Astrocyte of the cerebellum (primary cell): Measurements from ENCODE around the gene MAPK1IP1L.

ENCODE experiments used
- DNase-seq: peaks from one replicate; pipeline ENCODE4 v3.0.0-alpha.2; 2011; ENCODE audit warnings: low read depth
- H3K4me3 ChIP-seq: 2 replicates; pipeline ENCODE4 v1.5.1; 2011; ENCODE audit warnings: mild to moderate bottlenecking, low read depth, low read length, moderate library complexity
- in situ Hi-C: cut with HindIII; loops from 2 replicates; pipeline ENCODE4 v1.10.0; 2017; ENCODE audit warnings: low sequenced_read_pairs
- TF ChIP-seq, protein P1 (sequence below): IDR thresholded peaks from 2 replicates; pipeline ENCODE4 v1.5.1; 2012; ENCODE audit warnings: low read length, low read depth, moderate library complexity, mild to moderate bottlenecking; ENCODE audit errors: missing control alignments

Gene MAPK1IP1L

DNA sequence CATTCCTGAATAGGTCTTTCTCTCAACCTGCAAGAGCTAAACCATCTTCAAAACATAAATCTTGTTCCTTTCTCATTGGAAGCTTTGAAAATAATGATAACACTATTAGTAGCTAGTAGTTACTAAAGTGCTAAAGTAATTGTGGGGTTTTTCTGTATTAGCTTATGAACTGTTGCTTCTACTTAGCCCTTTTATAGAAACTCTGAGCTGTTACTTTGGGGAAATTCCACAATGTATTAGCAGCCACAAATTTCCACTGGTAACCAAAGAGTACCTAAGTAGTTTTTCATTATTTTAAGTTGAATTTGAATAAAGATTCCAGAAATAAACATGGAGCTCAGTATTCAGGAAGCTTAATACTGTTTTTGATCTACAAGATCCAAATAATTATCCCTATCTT is 6.4 kb upstream of the MAPK1IP1L start:
- TF ChIP-seq, protein P1, sequence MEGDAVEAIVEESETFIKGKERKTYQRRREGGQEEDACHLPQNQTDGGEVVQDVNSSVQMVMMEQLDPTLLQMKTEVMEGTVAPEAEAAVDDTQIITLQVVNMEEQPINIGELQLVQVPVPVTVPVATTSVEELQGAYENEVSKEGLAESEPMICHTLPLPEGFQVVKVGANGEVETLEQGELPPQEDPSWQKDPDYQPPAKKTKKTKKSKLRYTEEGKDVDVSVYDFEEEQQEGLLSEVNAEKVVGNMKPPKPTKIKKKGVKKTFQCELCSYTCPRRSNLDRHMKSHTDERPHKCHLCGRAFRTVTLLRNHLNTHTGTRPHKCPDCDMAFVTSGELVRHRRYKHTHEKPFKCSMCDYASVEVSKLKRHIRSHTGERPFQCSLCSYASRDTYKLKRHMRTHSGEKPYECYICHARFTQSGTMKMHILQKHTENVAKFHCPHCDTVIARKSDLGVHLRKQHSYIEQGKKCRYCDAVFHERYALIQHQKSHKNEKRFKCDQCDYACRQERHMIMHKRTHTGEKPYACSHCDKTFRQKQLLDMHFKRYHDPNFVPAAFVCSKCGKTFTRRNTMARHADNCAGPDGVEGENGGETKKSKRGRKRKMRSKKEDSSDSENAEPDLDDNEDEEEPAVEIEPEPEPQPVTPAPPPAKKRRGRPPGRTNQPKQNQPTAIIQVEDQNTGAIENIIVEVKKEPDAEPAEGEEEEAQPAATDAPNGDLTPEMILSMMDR, result no peak
- in situ Hi-C loops, result no loop called here
- DNase-seq, result no peak
- no peak overlapping the region for H3K4me3 ChIP-seq

DNA sequence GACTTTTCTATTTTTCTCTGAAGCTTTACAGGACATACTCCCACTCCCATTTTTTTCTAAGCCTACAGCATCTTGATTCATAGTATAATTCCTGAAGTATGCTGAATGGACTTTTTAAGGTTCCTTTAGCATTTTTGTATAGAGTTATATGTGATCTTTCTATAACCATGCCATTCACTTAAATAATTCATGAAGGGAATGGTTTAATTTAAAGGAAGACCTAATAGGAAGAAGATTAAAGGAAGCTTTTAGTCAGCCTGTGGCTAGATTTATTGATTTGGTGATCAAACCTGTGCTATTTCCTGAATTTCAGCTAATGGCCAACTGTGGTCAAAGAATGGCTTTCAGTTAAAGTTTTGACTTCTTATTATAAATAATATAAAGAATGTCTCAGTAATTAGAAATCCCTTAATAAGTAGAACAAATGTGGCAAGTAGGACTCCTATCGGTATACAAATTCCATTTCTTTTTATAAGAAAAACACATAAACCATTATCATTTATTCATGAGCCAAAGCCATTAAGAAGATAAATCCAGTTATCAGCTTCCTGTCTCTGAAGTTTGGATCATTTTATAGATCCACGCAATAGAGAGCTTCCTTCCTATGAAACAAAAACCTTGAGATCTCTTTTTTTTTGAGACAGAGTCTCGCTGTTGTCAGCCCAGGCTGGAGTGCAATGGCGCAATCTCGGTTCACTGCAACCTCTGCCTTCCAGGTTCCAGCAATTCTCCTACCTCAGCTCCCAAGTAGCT is 4.0 kb upstream of the MAPK1IP1L start:
- TF ChIP-seq, protein P1, result no peak
- no peak for DNase-seq
- in situ Hi-C loops, result no loop called here
- no peak overlapping the region for H3K4me3 ChIP-seq

DNA sequence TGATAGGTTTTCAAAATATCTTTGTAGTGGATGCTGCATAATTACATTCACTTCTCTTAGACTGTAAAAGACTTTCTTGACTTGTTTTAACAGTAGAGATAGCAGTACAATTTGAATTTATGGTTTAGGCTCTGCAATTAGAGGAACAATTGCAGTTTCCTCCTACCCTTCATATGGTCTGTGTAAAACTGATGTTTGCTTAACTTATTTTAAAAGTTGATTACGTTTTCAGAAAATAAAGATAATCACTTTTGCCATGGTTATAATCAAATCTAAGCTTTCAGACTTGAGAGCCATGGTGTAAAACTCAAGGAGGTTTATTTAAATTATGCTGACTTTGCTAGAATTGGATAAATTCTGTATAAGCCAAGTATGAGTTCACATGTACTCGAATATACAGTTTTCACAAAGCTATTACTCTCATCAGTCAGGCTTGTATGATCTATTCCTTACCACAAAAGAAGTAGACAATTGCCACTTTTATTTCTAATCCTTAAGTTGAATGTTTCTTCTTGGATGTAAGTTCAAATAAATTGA is 2.5 kb upstream of the MAPK1IP1L start:
- TF ChIP-seq, protein P1, result no peak
- no peak for DNase-seq
- in situ Hi-C loops, result no loop called here
- no peak overlapping the region for H3K4me3 ChIP-seq

DNA sequence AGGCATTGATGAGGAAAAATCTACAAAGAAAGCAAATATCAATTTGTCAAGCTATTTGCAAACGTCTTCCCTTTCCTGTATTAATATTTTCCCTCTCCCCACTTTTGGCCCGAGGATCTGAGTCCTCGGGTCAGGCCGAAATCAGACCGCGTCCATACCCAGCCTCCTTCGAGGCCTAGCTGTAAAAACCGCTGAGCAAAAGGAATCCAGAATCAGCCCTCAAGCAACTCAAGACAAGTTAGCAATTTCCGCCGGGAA is 353 bp upstream of the MAPK1IP1L start:
- in situ Hi-C loops, result no loop called here
- no peak for DNase-seq
- TF ChIP-seq, protein P1, result no peak
- H3K4me3 ChIP-seq, result peak overlapping the region; percentile 97

DNA sequence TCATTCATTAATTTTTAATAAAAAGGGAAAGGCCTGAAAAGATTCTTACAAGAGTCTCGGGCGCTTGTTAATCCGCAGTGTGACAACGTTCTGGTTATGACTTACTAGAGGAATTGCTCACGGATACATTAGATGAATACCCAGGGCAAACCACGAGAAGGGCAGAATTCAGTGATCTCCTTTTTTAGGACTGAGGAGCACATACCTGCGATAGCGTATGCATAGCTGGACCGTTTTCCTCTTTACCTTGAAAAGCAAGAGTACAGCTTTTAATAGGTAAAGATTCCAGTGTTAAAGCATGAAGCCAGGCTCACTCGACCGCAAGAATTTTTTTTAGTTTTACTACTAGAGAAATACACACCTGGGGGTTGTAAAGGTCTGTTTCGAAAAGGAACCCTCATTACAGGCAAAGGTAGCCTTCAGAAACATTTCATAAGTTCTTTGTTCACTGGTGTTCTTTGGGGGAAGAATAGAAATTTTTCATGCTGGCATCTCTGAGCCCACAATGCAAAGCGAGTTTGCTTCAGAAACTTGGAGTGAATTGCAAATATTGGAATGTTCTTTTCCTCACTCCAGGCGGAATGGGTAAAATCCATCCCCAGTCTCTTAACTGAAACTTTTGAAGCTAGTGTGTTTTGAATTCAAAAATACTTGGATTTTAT is 953 bp downstream of the MAPK1IP1L start:
- peak overlapping the region; percentile 97 for H3K4me3 ChIP-seq
- no peak for DNase-seq
- in situ Hi-C loops, result no loop called here
- TF ChIP-seq, protein P1, result no peak

DNA sequence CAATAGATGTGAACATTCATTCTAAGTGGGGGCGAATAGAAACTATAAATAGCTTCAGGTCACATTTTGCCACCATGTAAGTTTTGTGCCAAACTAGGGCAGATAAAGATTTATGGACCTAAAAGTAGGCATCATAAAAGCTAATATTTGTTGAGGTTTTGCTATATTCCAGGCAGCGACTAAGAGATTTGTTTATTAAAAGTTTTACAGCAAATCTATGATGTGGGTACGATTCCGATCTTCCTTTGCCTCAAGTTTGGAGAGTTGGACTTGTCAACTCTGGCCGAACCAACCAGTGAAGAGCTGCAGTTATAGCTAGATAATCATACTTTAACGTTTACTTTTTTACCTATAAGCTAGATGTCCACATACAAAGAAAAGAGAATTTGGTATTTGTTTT is 1.6 kb downstream of the MAPK1IP1L start:
- in situ Hi-C loops, result no loop called here
- DNase-seq, result no peak
- peak overlapping the region; percentile 97 for H3K4me3 ChIP-seq
- TF ChIP-seq, protein P1, result no peak
